Nucleus accumbens (tissue), 56 donors: ENCODE results near the gene NCAM1.

Source experiments
- DNase-seq, 56 donors: peaks; one replicate each; lab custom pipeline; 2025; lab: John Stamatoyannopoulos, UW

NCAM1 gene

GRCh38 chr11:112967082-112967481 is 5.9 kb downstream of the NCAM1 start:
- no peak for DNase-seq

GRCh38 chr11:112968941-112969713 is 7.9 kb downstream of the NCAM1 start:
- no peak for DNase-seq

- DNase-seq = no peak
Observed at GRCh38 chr11:112971195-112971594, 10.0 kb downstream of the NCAM1 start.

- no peak for DNase-seq
Observed at GRCh38 chr11:112971827-112972226, 10.6 kb downstream of the NCAM1 start.

GRCh38 chr11:112972399-112973145 is 11.4 kb downstream of the NCAM1 start:
- no peak for DNase-seq

GRCh38 chr11:112975051-112975450 is 13.8 kb downstream of the NCAM1 start:
- no peak for DNase-seq

GRCh38 chr11:112975493-112975892 is 14.3 kb downstream of the NCAM1 start:
- DNase-seq = no peak

- peak in 23 of 56 donors; percentile 3 to 39 (median 21) for DNase-seq
Observed at GRCh38 chr11:112977755-112978154, 16.5 kb downstream of the NCAM1 start.

- DNase-seq = no peak
Observed at GRCh38 chr11:112983887-112984286, 22.7 kb downstream of the NCAM1 start.

- no peak for DNase-seq
Observed at GRCh38 chr11:112989198-112989597, 28.0 kb downstream of the NCAM1 start.

GRCh38 chr11:112993808-112994207 is 32.6 kb downstream of the NCAM1 start:
- no peak for DNase-seq

- DNase-seq = no peak
Observed at GRCh38 chr11:112995423-112996090, 34.3 kb downstream of the NCAM1 start.

GRCh38 chr11:112996994-112997393 is 35.8 kb downstream of the NCAM1 start:
- no peak for DNase-seq

- no peak for DNase-seq
Observed at GRCh38 chr11:112997857-112998466, 36.7 kb downstream of the NCAM1 start.

GRCh38 chr11:112999520-112999919 is 38.3 kb downstream of the NCAM1 start:
- no peak for DNase-seq

GRCh38 chr11:113001709-113002108 is 40.5 kb downstream of the NCAM1 start:
- peak in 1 of 56 donors; percentile 3 for DNase-seq

GRCh38 chr11:113006896-113007445 is 45.8 kb downstream of the NCAM1 start:
- DNase-seq = no peak

GRCh38 chr11:113014262-113015097 is 53.3 kb downstream of the NCAM1 start:
- peak in 16 of 56 donors; percentile 6 to 42 (median 16) for DNase-seq

- DNase-seq = no peak
Observed at GRCh38 chr11:113015098-113015455, 53.9 kb downstream of the NCAM1 start.

GRCh38 chr11:113016905-113017304 is 55.7 kb downstream of the NCAM1 start:
- no peak for DNase-seq
